ENCODE measurements around the gene TSC2.

The TSC2 gene

GRCh38 chr16:2058872-2059271 lies 11.1 kb downstream of the TSC2 start:
- H3K27ac ChIP-seq (ENCODE audit: low read depth, low read length), result no peak overlapping the region
- H3K27me3 ChIP-seq (ENCODE audit: insufficient read depth, low read length), result no peaks in the 10 kb centered on the region
- no peak overlapping the region for H3K4me3 ChIP-seq (ENCODE audit: low read depth, low read length)
- H3K79me2 ChIP-seq (ENCODE audit: control insufficient read depth, insufficient read depth, low read length, unreplicated experiment), result no peaks in the 10 kb centered on the region
- H3K36me3 ChIP-seq (ENCODE audit: insufficient read depth, low read length), result peaks cover under 1% of the 10 kb centered on the region; the same call in 1 of the 2 replicates
- H2AFZ ChIP-seq (ENCODE audit: low read length, unreplicated experiment), result no peak overlapping the region
- no peaks in the 10 kb centered on the region for H3K4me1 ChIP-seq (ENCODE audit: control insufficient read depth, insufficient read depth, low read length, unreplicated experiment)

- no peaks in the 10 kb centered on the region for H3K4me1 ChIP-seq (ENCODE audit: control insufficient read depth, insufficient read depth, low read length, unreplicated experiment)
Observed at GRCh38 chr16:2060346-2060745, 12.6 kb downstream of the TSC2 start.

GRCh38 chr16:2061023-2061422 lies 13.2 kb downstream of the TSC2 start:
- no peaks in the 10 kb centered on the region for H3K27me3 ChIP-seq (ENCODE audit: insufficient read depth, low read length)
- no peak overlapping the region for H2AFZ ChIP-seq (ENCODE audit: low read length, unreplicated experiment)
- peaks cover 5% of the 10 kb centered on the region; the same call in 1 of the 2 replicates for H3K36me3 ChIP-seq (ENCODE audit: insufficient read depth, low read length)
- H3K79me2 ChIP-seq (ENCODE audit: control insufficient read depth, insufficient read depth, low read length, unreplicated experiment), result no peaks in the 10 kb centered on the region
- H3K4me1 ChIP-seq (ENCODE audit: control insufficient read depth, insufficient read depth, low read length, unreplicated experiment), result no peaks in the 10 kb centered on the region
- H3K27ac ChIP-seq (ENCODE audit: low read depth, low read length), result no peak overlapping the region
- H3K4me3 ChIP-seq (ENCODE audit: low read depth, low read length), result no peak overlapping the region

More at GRCh38 chr16:2060346-2060745, 12.6 kb downstream of the TSC2 start:
- Histone ChIP-seq H3K36me3 (ENCODE audit: insufficient read depth, low read length) (no peaks in the 10 kb centered on the region), H3K79me2 (ENCODE audit: control insufficient read depth, insufficient read depth, low read length, unreplicated experiment) (no peaks in the 10 kb centered on the region), H3K27ac (ENCODE audit: low read depth, low read length) (no peak overlapping the region), H3K4me3 (ENCODE audit: low read depth, low read length) (no peak overlapping the region), H2AFZ (ENCODE audit: low read length, unreplicated experiment) (no peak overlapping the region), H3K27me3 (ENCODE audit: insufficient read depth, low read length) (no peaks in the 10 kb centered on the region)

GRCh38 chr16:2061526-2061925 lies 13.7 kb downstream of the TSC2 start:
- H3K4me1 ChIP-seq (ENCODE audit: control insufficient read depth, insufficient read depth, low read length, unreplicated experiment), result no peaks in the 10 kb centered on the region
- peaks cover 8% of the 10 kb centered on the region; the same call in 1 of the 2 replicates for H3K36me3 ChIP-seq (ENCODE audit: insufficient read depth, low read length)
- no peak overlapping the region for H2AFZ ChIP-seq (ENCODE audit: low read length, unreplicated experiment)
- no peak overlapping the region for H3K27ac ChIP-seq (ENCODE audit: low read depth, low read length)
- H3K27me3 ChIP-seq (ENCODE audit: insufficient read depth, low read length), result no peaks in the 10 kb centered on the region
- no peak overlapping the region for H3K4me3 ChIP-seq (ENCODE audit: low read depth, low read length)
- H3K79me2 ChIP-seq (ENCODE audit: control insufficient read depth, insufficient read depth, low read length, unreplicated experiment), result no peaks in the 10 kb centered on the region

- H3K4me1 ChIP-seq (ENCODE audit: control insufficient read depth, insufficient read depth, low read length, unreplicated experiment), result no peaks in the 10 kb centered on the region
- H3K36me3 ChIP-seq (ENCODE audit: insufficient read depth, low read length), result peaks cover 8% of the 10 kb centered on the region; the same call in 1 of the 2 replicates
- no peak overlapping the region for H3K4me3 ChIP-seq (ENCODE audit: low read depth, low read length)
Observed at GRCh38 chr16:2062801-2063200, 15.0 kb downstream of the TSC2 start.

GRCh38 chr16:2063861-2064260 lies 16.1 kb downstream of the TSC2 start:
- Histone ChIP-seq H3K27me3 (ENCODE audit: insufficient read depth, low read length) (no peaks in the 10 kb centered on the region), H3K27ac (ENCODE audit: low read depth, low read length) (no peak overlapping the region), H3K4me3 (ENCODE audit: low read depth, low read length) (no peak overlapping the region), H3K4me1 (ENCODE audit: control insufficient read depth, insufficient read depth, low read length, unreplicated experiment) (no peaks in the 10 kb centered on the region), H2AFZ (ENCODE audit: low read length, unreplicated experiment) (no peak overlapping the region), H3K79me2 (ENCODE audit: control insufficient read depth, insufficient read depth, low read length, unreplicated experiment) (no peaks in the 10 kb centered on the region), H3K36me3 (ENCODE audit: insufficient read depth, low read length) (peaks cover 8% of the 10 kb centered on the region; the same call in 1 of the 2 replicates)

More at GRCh38 chr16:2062801-2063200, 15.0 kb downstream of the TSC2 start:
- Histone ChIP-seq H2AFZ (ENCODE audit: low read length, unreplicated experiment) (no peak overlapping the region), H3K27ac (ENCODE audit: low read depth, low read length) (no peak overlapping the region), H3K27me3 (ENCODE audit: insufficient read depth, low read length) (no peaks in the 10 kb centered on the region), H3K79me2 (ENCODE audit: control insufficient read depth, insufficient read depth, low read length, unreplicated experiment) (no peaks in the 10 kb centered on the region)

- Histone ChIP-seq H3K4me1 (ENCODE audit: control insufficient read depth, insufficient read depth, low read length, unreplicated experiment) (no peaks in the 10 kb centered on the region), H3K4me3 (ENCODE audit: low read depth, low read length) (no peak overlapping the region), H3K79me2 (ENCODE audit: control insufficient read depth, insufficient read depth, low read length, unreplicated experiment) (no peaks in the 10 kb centered on the region), H3K36me3 (ENCODE audit: insufficient read depth, low read length) (peaks cover 8% of the 10 kb centered on the region; the same call in 1 of the 2 replicates), H2AFZ (ENCODE audit: low read length, unreplicated experiment) (no peak overlapping the region), H3K27ac (ENCODE audit: low read depth, low read length) (no peak overlapping the region), H3K27me3 (ENCODE audit: insufficient read depth, low read length) (no peaks in the 10 kb centered on the region)
Observed at GRCh38 chr16:2064368-2064945, 16.7 kb downstream of the TSC2 start.

- no peak overlapping the region for H3K4me3 ChIP-seq (ENCODE audit: low read depth, low read length)
- no peak overlapping the region for H3K27ac ChIP-seq (ENCODE audit: low read depth, low read length)
- no peaks in the 10 kb centered on the region for H3K79me2 ChIP-seq (ENCODE audit: control insufficient read depth, insufficient read depth, low read length, unreplicated experiment)
- no peaks in the 10 kb centered on the region for H3K4me1 ChIP-seq (ENCODE audit: control insufficient read depth, insufficient read depth, low read length, unreplicated experiment)
- peaks cover 8% of the 10 kb centered on the region; the same call in 1 of the 2 replicates for H3K36me3 ChIP-seq (ENCODE audit: insufficient read depth, low read length)
- H2AFZ ChIP-seq (ENCODE audit: low read length, unreplicated experiment), result no peak overlapping the region
- no peaks in the 10 kb centered on the region for H3K27me3 ChIP-seq (ENCODE audit: insufficient read depth, low read length)
Observed at GRCh38 chr16:2066139-2066538, 18.4 kb downstream of the TSC2 start.

GRCh38 chr16:2070576-2071453 lies 23.0 kb downstream of the TSC2 start:
- Histone ChIP-seq H3K27me3 (ENCODE audit: insufficient read depth, low read length) (no peaks in the 10 kb centered on the region), H3K4me1 (ENCODE audit: control insufficient read depth, insufficient read depth, low read length, unreplicated experiment) (no peaks in the 10 kb centered on the region), H3K27ac (ENCODE audit: low read depth, low read length) (no peak overlapping the region), H3K79me2 (ENCODE audit: control insufficient read depth, insufficient read depth, low read length, unreplicated experiment) (no peaks in the 10 kb centered on the region), H3K36me3 (ENCODE audit: insufficient read depth, low read length) (peaks cover 5% of the 10 kb centered on the region), H2AFZ (ENCODE audit: low read length, unreplicated experiment) (no peak overlapping the region), H3K4me3 (ENCODE audit: low read depth, low read length) (no peak overlapping the region)

GRCh38 chr16:2071454-2072202 lies 23.8 kb downstream of the TSC2 start:
- H3K4me3 ChIP-seq (ENCODE audit: low read depth, low read length), result no peak overlapping the region
- no peaks in the 10 kb centered on the region for H3K79me2 ChIP-seq (ENCODE audit: control insufficient read depth, insufficient read depth, low read length, unreplicated experiment)
- H2AFZ ChIP-seq (ENCODE audit: low read length, unreplicated experiment), result no peak overlapping the region
- H3K36me3 ChIP-seq (ENCODE audit: insufficient read depth, low read length), result no peaks in the 10 kb centered on the region; the same call in 1 of the 2 replicates
- H3K27ac ChIP-seq (ENCODE audit: low read depth, low read length), result no peak overlapping the region
- no peaks in the 10 kb centered on the region for H3K4me1 ChIP-seq (ENCODE audit: control insufficient read depth, insufficient read depth, low read length, unreplicated experiment)
- H3K27me3 ChIP-seq (ENCODE audit: insufficient read depth, low read length), result no peaks in the 10 kb centered on the region
